ENCODE results near the gene NUP133. TPM values are rescaled to one million over a fixed set of nuclear protein-coding genes. Genes with fewer than 3 reads are reported as not detected.

The NUP133 gene
- total and polyA plus RNA-seq, 2 donors from 2014 or later, result 15.9 to 35.0 TPM

- Histone ChIP-seq H3K27ac (ENCODE audit: low read depth in 2 of 2, low read length in 2 of 2) (no peak overlapping the region), H3K27me3 (ENCODE audit: control insufficient read depth, insufficient read depth, low read length) (no peaks in the 10 kb centered on the region), H3K36me3 (ENCODE audit: control insufficient read depth in 2 of 3, insufficient read depth in 3 of 3, low read length in 3 of 3) (peaks cover 2 to 29% (median 23%) of the 10 kb centered on the region in 3 donors), H3K9ac (ENCODE audit: low read length in 3 of 3) (no peak overlapping the region), H3K4me3 (ENCODE audit: low read length in 3 of 3) (no peak overlapping the region), H3K4me1 (ENCODE audit: control insufficient read depth in 2 of 3, insufficient read depth in 2 of 3, low read depth in 1 of 3, low read length in 3 of 3) (no peaks in the 10 kb centered on the region), H3K9me3 (ENCODE audit: control insufficient read depth in 2 of 3, insufficient read depth in 1 of 3, low read length in 3 of 3) (no peaks in the 10 kb centered on the region)
- intact Hi-C loops (cut with DNase I), result no loop called here
- TF ChIP-seq, protein P1, sequence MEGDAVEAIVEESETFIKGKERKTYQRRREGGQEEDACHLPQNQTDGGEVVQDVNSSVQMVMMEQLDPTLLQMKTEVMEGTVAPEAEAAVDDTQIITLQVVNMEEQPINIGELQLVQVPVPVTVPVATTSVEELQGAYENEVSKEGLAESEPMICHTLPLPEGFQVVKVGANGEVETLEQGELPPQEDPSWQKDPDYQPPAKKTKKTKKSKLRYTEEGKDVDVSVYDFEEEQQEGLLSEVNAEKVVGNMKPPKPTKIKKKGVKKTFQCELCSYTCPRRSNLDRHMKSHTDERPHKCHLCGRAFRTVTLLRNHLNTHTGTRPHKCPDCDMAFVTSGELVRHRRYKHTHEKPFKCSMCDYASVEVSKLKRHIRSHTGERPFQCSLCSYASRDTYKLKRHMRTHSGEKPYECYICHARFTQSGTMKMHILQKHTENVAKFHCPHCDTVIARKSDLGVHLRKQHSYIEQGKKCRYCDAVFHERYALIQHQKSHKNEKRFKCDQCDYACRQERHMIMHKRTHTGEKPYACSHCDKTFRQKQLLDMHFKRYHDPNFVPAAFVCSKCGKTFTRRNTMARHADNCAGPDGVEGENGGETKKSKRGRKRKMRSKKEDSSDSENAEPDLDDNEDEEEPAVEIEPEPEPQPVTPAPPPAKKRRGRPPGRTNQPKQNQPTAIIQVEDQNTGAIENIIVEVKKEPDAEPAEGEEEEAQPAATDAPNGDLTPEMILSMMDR (IDR thresholded peaks at IDR 0.05; ENCODE audit: borderline replicate concordance, extremely low read depth, insufficient read depth), result no peak
- no peak for FAIRE-seq
- DNase-seq, result no peak
These were observed 37.6 kb downstream of the NUP133 start for GRCh38 chr1:229470406-229471043.

GRCh38 chr1:229466887-229467286, 41.3 kb downstream of the NUP133 start:
- FAIRE-seq, result no peak
- H3K27ac ChIP-seq (ENCODE audit: low read depth in 2 of 2, low read length in 2 of 2), result no peak overlapping the region
- no peak for DNase-seq
- no peaks in the 10 kb centered on the region for H3K9me3 ChIP-seq (ENCODE audit: control insufficient read depth in 2 of 3, insufficient read depth in 1 of 3, low read length in 3 of 3)
- peaks cover 2 to 45% (median 27%) of the 10 kb centered on the region in 3 donors for H3K36me3 ChIP-seq (ENCODE audit: control insufficient read depth in 2 of 3, insufficient read depth in 3 of 3, low read length in 3 of 3)
- no peak overlapping the region for H3K4me3 ChIP-seq (ENCODE audit: low read length in 3 of 3)
- H3K27me3 ChIP-seq (ENCODE audit: control insufficient read depth, insufficient read depth, low read length), result no peaks in the 10 kb centered on the region
- TF ChIP-seq, protein P1 (IDR thresholded peaks at IDR 0.05; ENCODE audit: borderline replicate concordance, extremely low read depth, insufficient read depth), result no peak
- intact Hi-C loops (cut with DNase I), result no loop called here
- no peak overlapping the region for H3K9ac ChIP-seq (ENCODE audit: low read length in 3 of 3)
- H3K4me1 ChIP-seq (ENCODE audit: control insufficient read depth in 2 of 3, insufficient read depth in 2 of 3, low read depth in 1 of 3, low read length in 3 of 3), result no peaks in the 10 kb centered on the region

DNA sequence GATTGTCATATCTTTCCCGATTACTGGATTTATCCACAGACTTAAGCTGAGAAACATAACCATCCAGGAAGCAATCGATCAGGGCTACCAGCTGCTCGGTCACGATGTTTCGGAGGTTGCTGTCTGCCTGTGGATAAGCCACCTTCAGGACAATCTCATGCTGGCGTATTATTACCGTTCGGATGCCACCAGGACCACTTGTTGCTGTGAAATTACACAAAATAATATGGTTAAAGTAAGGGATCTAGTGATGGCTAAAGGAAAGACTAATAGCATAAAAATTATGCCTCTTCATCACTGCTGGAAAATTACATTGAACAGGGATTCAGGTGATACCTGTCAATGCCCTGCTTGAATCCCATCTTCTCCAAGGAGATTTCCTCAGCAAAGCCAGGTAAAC, 43.5 kb downstream of the NUP133 start:
- H3K4me3 ChIP-seq (ENCODE audit: low read length in 3 of 3), result no peak overlapping the region
- H3K27me3 ChIP-seq (ENCODE audit: control insufficient read depth, insufficient read depth, low read length), result no peaks in the 10 kb centered on the region
- intact Hi-C loops (cut with DNase I), result no loop called here
- H3K27ac ChIP-seq (ENCODE audit: low read depth in 2 of 2, low read length in 2 of 2), result no peak overlapping the region
- no peaks in the 10 kb centered on the region for H3K9me3 ChIP-seq (ENCODE audit: control insufficient read depth in 2 of 3, insufficient read depth in 1 of 3, low read length in 3 of 3)
- peaks cover 4 to 60% (median 28%) of the 10 kb centered on the region in 3 donors for H3K36me3 ChIP-seq (ENCODE audit: control insufficient read depth in 2 of 3, insufficient read depth in 3 of 3, low read length in 3 of 3)
- no peaks in the 10 kb centered on the region for H3K4me1 ChIP-seq (ENCODE audit: control insufficient read depth in 2 of 3, insufficient read depth in 2 of 3, low read depth in 1 of 3, low read length in 3 of 3)
- no peak for FAIRE-seq
- no peak for DNase-seq
- TF ChIP-seq, protein P1 (IDR thresholded peaks at IDR 0.05; ENCODE audit: borderline replicate concordance, extremely low read depth, insufficient read depth), result no peak
- no peak overlapping the region for H3K9ac ChIP-seq (ENCODE audit: low read length in 3 of 3)
